K562 (cell line): ENCODE results near the gene NPY1R. TPM values are rescaled to one million over a fixed set of nuclear protein-coding genes. Genes with fewer than 3 reads are reported as not detected.
A peak's percentile ranks its signal among the peaks of the same experiment; 100 is the strongest.

Experiments used
- ATAC-seq: fragments of 200-7000 bp; cut with Tn5 transposase; 3 replicates; pipeline ENCODE4 v1.9.1; 2020; ENCODE audit warnings: moderate library complexity
- BruUV-seq: library from RNA; stranded (reverse); fragments of 400-500 nt; replicated peaks from 2 replicates; lab custom pipeline; 2021; lab: Mats Ljungman, UMichigan
- CTCF ChIA-PET: fragments of 300-600 bp; formaldehyde crosslinking; extraction: SDS; loops from one replicate; lab custom pipeline; 2021; ENCODE audit warnings: low intra/inter-chr PET ratio; lab: Yijun Ruan, JAX
- POLR2A ChIA-PET: fragments of 300-600, 350-650 bp; sonication (Branson Sonifier 250); formaldehyde crosslinking; extraction: SDS; loops from one replicate; lab custom pipeline; 2021; ENCODE audit warnings: antibody characterized with exemption, inconsistent platforms; lab: Yijun Ruan, JAX
- DNase-seq, 4 experiments: peaks; one replicate each; pipeline versions ENCODE4 v3.0.0 to v3.0.0-alpha.2; 2011 to 2018; ENCODE audit warnings: low spot score in 3 of 4, mixed read lengths in 3 of 4; ENCODE audit errors: extremely low read depth in 1 of 4
- FAIRE-seq: peaks from 2 replicates; lab custom pipeline; 2011; peaks lifted over from hg19 to GRCh38; lab: Jason Lieb, UNC
- H2AFZ ChIP-seq: 2 replicates; pipeline ENCODE4 v1.6.0; 2011; ENCODE audit warnings: low read depth, low read length, control low read depth, inconsistent platforms
- H3K27ac ChIP-seq: fragments of 200-600 bp; 3 replicates; pipeline ENCODE4 v1.8.0; 2011; ENCODE audit warnings: low read depth, mild to moderate bottlenecking, control low read depth, inconsistent platforms, low read length, moderate library complexity, mixed read lengths; ENCODE audit errors: extremely low read depth
- H3K27me3 ChIP-seq, 2 experiments: fragments of 300-600 bp in 1 of 2; 2 replicates in 1 of 2; 3 replicates in 1 of 2; pipeline versions ENCODE4 v1.6.0 to v1.8.0; 2011; ENCODE audit warnings: inconsistent platforms in 2 of 2, low read length in 2 of 2, mild to moderate bottlenecking in 1 of 2, mixed read lengths in 1 of 2, moderate library complexity in 1 of 2; ENCODE audit not compliant: control insufficient read depth in 2 of 2, insufficient read depth in 2 of 2
- H3K36me3 ChIP-seq: fragments of 300-600 bp; 3 replicates; pipeline ENCODE4 v1.8.0; 2011; ENCODE audit warnings: mild to moderate bottlenecking, low read length, inconsistent platforms; ENCODE audit not compliant: control insufficient read depth, insufficient read depth
- H3K4me1 ChIP-seq, 2 experiments: fragments of 200-600 bp in 1 of 2; replicated peaks in 1 of 2; 2 replicates in 1 of 2; 3 replicates in 1 of 2; pipeline versions ENCODE4 v1.5.1 to v1.8.0; 2011; ENCODE audit warnings: inconsistent platforms in 2 of 2, low read length in 2 of 2, mild to moderate bottlenecking in 1 of 2, mixed read lengths in 1 of 2, moderate library complexity in 1 of 2; ENCODE audit not compliant: control insufficient read depth in 2 of 2, insufficient read depth in 2 of 2
- H3K4me2 ChIP-seq: 2 replicates; pipeline ENCODE4 v1.6.1; 2011; ENCODE audit warnings: low read length, control low read depth, inconsistent platforms, mixed read lengths; ENCODE audit not compliant: insufficient read depth
- H3K4me3 ChIP-seq: fragments of 200-600 bp; sonication (generic), shearing (Covaris generic); 2 replicates; pipeline ENCODE4 v1.5.1; 2016; ENCODE audit warnings: control low read depth, inconsistent platforms
- H3K79me2 ChIP-seq: fragments of 200-600 bp; 3 replicates; pipeline ENCODE4 v1.8.0; 2011; ENCODE audit warnings: low read length, inconsistent platforms; ENCODE audit not compliant: control insufficient read depth, insufficient read depth
- H3K9ac ChIP-seq, 2 experiments: 2 replicates each; pipeline versions ENCODE4 v1.6.0 to v1.6.1; 2011; ENCODE audit warnings: low read depth in 2 of 2, low read length in 2 of 2, control low read depth in 1 of 2, inconsistent platforms in 1 of 2, mild to moderate bottlenecking in 1 of 2, mixed read lengths in 1 of 2; ENCODE audit not compliant: insufficient read depth in 1 of 2
- H3K9me1 ChIP-seq: one replicate; pipeline ENCODE4 v1.6.0; 2011; ENCODE audit warnings: inconsistent platforms, mild to moderate bottlenecking, low read length, moderate library complexity; ENCODE audit not compliant: control insufficient read depth, insufficient read depth
- H3K9me3 ChIP-seq: replicated peaks from 2 replicates; pipeline ENCODE4 v1.5.1; 2011; ENCODE audit warnings: low read depth, low read length, inconsistent platforms; ENCODE audit not compliant: control insufficient read depth, insufficient read depth
- H4K20me1 ChIP-seq: replicated peaks from 2 replicates; pipeline ENCODE4 v1.6.1; 2011; ENCODE audit warnings: low read length, inconsistent platforms, mixed read lengths; ENCODE audit not compliant: control insufficient read depth, insufficient read depth
- ARID1B ChIP-seq: fragments of 450-650 bp; IDR thresholded peaks from 2 replicates; pipeline ENCODE4 v1.6.1; 2016; ENCODE audit warnings: antibody characterized with exemption, mild to moderate bottlenecking, inconsistent platforms
- BHLHE40 ChIP-seq: IDR thresholded peaks from 2 replicates; pipeline ENCODE4 v1.6.1; 2011; ENCODE audit warnings: low read length, improper control_type of control experiment
- CBFA2T2 ChIP-seq: fragments of 450-650 bp; conservative IDR thresholded peaks from 2 replicates; pipeline ENCODE4 v1.6.1; 2017; ENCODE audit warnings: mild to moderate bottlenecking
- CBFA2T3 ChIP-seq: fragments of 450-650 bp; IDR thresholded peaks from 2 replicates; pipeline ENCODE4 v1.6.1; 2017
- CBFB ChIP-seq: sonication (generic); formaldehyde crosslinking; IDR thresholded peaks from 2 replicates; pipeline ENCODE4 v1.4.0; 2020; ENCODE audit warnings: mild to moderate bottlenecking, missing genetic modification reagents
- CBX1 ChIP-seq: sonication (generic); IDR thresholded peaks from 2 replicates; pipeline ENCODE4 v1.6.1; 2016; ENCODE audit warnings: antibody characterized with exemption, low read depth, mild to moderate bottlenecking
- DNMT1 ChIP-seq: fragments of 450-650 bp; IDR thresholded peaks from 2 replicates; pipeline ENCODE4 v1.6.1; 2016; ENCODE audit warnings: antibody characterized with exemption, mild to moderate bottlenecking
- EZH2 ChIP-seq: IDR thresholded peaks from 2 replicates; pipeline ENCODE4 v1.6.1; 2012; ENCODE audit warnings: low read depth, mild to moderate bottlenecking, inconsistent platforms, low read length, borderline replicate concordance
- HDAC1 ChIP-seq, 2 experiments: fragments of 450-650 bp; IDR thresholded peaks; 2 replicates each; pipeline ENCODE4 v1.6.1; 2016 to 2017; ENCODE audit warnings: inconsistent platforms in 1 of 2, mild to moderate bottlenecking in 1 of 2, moderate library complexity in 1 of 2
- LCOR ChIP-seq: sonication (generic); formaldehyde crosslinking; IDR thresholded peaks from 2 replicates; pipeline ENCODE4 v1.8.0; 2022; ENCODE audit warnings: mild to moderate bottlenecking, missing genetic modification reagents
- MTA2 ChIP-seq: fragments of 450-650 bp; IDR thresholded peaks from 2 replicates; pipeline ENCODE4 v1.6.1; 2016; ENCODE audit warnings: low read depth
- MTF1 ChIP-seq: fragments of 250-450 bp; sonication (Bioruptor Pico); IDR thresholded peaks from 2 replicates; pipeline ENCODE4 v1.9.0; 2021; ENCODE audit warnings: moderate library complexity, mild to moderate bottlenecking, inconsistent platforms, borderline replicate concordance
- NFIC ChIP-seq: fragments of 450-650 bp; IDR thresholded peaks from 2 replicates; pipeline ENCODE4 v1.6.1; 2017; ENCODE audit warnings: mild to moderate bottlenecking, inconsistent platforms
- OTX1 ChIP-seq: fragments of 450-650 bp; formaldehyde crosslinking; IDR thresholded peaks from 2 replicates; pipeline ENCODE4 v1.4.0; 2022; ENCODE audit warnings: mild to moderate bottlenecking
- SMARCA4 ChIP-seq: fragments of 450-650 bp; IDR thresholded peaks from 2 replicates; pipeline ENCODE4 v1.6.1; 2016
- TAL1 ChIP-seq: fragments of 450-650 bp; IDR thresholded peaks from 2 replicates; pipeline ENCODE4 v1.6.1; 2016; ENCODE audit warnings: mild to moderate bottlenecking
- TCF3 ChIP-seq: sonication (generic); formaldehyde crosslinking; IDR thresholded peaks from 2 replicates; pipeline ENCODE4 v1.4.0; 2020; ENCODE audit warnings: mild to moderate bottlenecking, missing genetic modification reagents
- TEAD2 ChIP-seq: fragments of 450-650 bp; IDR thresholded peaks from 2 replicates; pipeline ENCODE4 v1.6.1; 2016; ENCODE audit warnings: missing genetic modification characterization, control low read depth, missing compliant biosample characterization
- TEAD4 ChIP-seq, 2 experiments: sonication (generic) in 1 of 2; formaldehyde crosslinking in 1 of 2; IDR thresholded peaks; 2 replicates each; pipeline versions ENCODE4 v1.6.1 to v1.8.0; 2012 to 2022; ENCODE audit warnings: borderline replicate concordance in 1 of 2, inconsistent platforms in 1 of 2, low read length in 1 of 2, mild to moderate bottlenecking in 1 of 2, missing genetic modification reagents in 1 of 2
- XRCC3 ChIP-seq: fragments of 450-650 bp; IDR thresholded peaks from 2 replicates; pipeline ENCODE4 v1.6.1; 2017; ENCODE audit warnings: mild to moderate bottlenecking, moderate library complexity
- ZBTB8A ChIP-seq: fragments of 450-650 bp; IDR thresholded peaks from 2 replicates; pipeline ENCODE4 v1.6.1; 2018; ENCODE audit warnings: mild to moderate bottlenecking, moderate library complexity; ENCODE audit not compliant: partially characterized antibody
- ZNF445 ChIP-seq: fragments of 250-450 bp; sonication (Bioruptor Pico); IDR thresholded peaks from 2 replicates; pipeline ENCODE4 v1.4.0; 2020; ENCODE audit warnings: low read depth, mild to moderate bottlenecking, moderate library complexity
- ZNF695 ChIP-seq: fragments of 450-650 bp; formaldehyde crosslinking; IDR thresholded peaks from 2 replicates; pipeline ENCODE4 v1.4.0; 2020; ENCODE audit warnings: mild to moderate bottlenecking, moderate library complexity
- WGBS: fragments of 100-300 bp; shearing (Covaris generic); methylation state at CpG from one replicate; pipeline ENCODE4 v1.1.6; 2016; ENCODE audit warnings: low coverage, mixed read lengths; ENCODE audit not compliant: insufficient coverage; ENCODE audit errors: missing lambda C conversion rate; 5-methylcytosine and 5-hydroxymethylcytosine counted together
- in situ Hi-C: fragments of 300-500 bp; cut with MboI; formaldehyde crosslinking; loops from 4 replicates; pipeline ENCODE4 v1.15.0; 2018; ENCODE audit warnings: inconsistent platforms, mixed read lengths
- intact Hi-C: fragments of 100-400 bp; cut with micrococcal nuclease; formaldehyde crosslinking; loops from 2 replicates; pipeline ENCODE4 v1.14.2; 2022
- polyA plus RNA-seq, 8 experiments: library from polyadenylated mRNA; depleted of rRNA in 4 of 8; stranded (reverse) in 5 of 8; unstranded in 3 of 8; fragments of >200 nt; fragmentation: Nextera tagmentation in 2 of 8; fragmentation: Illumina TruSeq in 1 of 8; extraction: Ambion mirVana in 2 of 8; extraction: Trizol in 1 of 8; gene quantifications; 2 replicates each; pipeline versions ENCODE4 v1.2.1 to v1.2.3, GENCODE V29; 2011 to 2014; ENCODE audit warnings: inconsistent platforms in 1 of 8, missing spikeins in 1 of 8
- total RNA-seq, 7 experiments: library from RNA; depleted of rRNA in 6 of 7; stranded (reverse); fragments of >200 nt in 6 of 7; fragmentation: Illumina TruSeq in 2 of 7; extraction: Trizol in 2 of 7; gene quantifications; 2 replicates each; pipeline versions ENCODE4 v1.2.1 to v1.2.3, GENCODE V29; 2011 to 2021; ENCODE audit warnings: low replicate concordance in 1 of 7
- TF ChIP-seq, protein P1 (sequence below): sonication (generic); formaldehyde crosslinking; IDR thresholded peaks from 2 replicates; pipeline ENCODE4 v1.9.0; 2022; ENCODE audit warnings: mild to moderate bottlenecking, missing genetic modification reagents
- TF ChIP-seq, protein P2 (sequence below): fragments of 250-450 bp; sonication (Bioruptor Pico); IDR thresholded peaks from 2 replicates; pipeline ENCODE4 v1.5.0; 2021

NPY1R gene
- total and polyA plus RNA-seq, 9 of the 15 experiments (the other 6 are each of a cell fraction or from before 2014, with no cell fraction given), result 0.04 to 0.18 (median 0.12) TPM; not detected in 5

DNA sequence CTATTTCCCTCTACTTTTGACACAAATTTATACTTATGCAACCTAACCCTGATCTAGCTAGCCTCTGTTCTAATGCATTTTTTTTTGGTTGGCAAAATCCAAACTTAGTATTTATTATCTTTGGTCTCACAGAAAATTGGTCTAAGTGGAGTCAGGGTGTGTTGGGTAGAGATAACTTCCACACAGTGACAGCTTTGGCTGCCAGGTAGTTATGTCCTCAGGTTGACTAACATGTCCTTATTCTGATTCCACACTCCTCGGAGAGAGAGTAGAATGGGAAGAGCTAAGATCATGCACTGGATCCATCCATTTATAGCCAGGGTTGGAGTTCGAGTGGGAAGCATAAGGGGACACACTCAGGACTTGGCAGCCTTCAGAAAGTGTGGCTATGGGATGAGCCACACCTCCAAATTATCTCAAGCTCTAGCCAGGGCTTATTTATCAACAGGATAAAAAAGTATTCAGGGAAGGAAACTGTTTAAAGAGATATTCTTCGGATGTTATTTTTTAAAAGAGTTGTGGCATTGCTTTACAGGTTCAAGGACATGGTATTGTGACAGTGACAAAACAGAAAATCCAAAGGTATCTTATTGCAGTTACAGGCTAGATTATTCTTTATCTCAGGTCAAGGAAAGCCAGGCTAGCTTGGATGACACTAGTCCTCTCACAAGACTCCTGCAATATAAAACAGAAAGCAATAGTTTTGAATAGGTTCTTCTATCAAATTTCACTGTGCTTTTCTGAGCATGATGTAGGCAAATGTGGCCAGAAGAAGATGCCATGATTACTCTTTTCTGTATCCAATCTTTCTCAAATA is 51.5 kb downstream of the NPY1R start:
- H2AFZ ChIP-seq, result no peak overlapping the region
- in situ Hi-C loops, result no loop called here
- H3K4me2 ChIP-seq, result peak overlapping the region; percentile 33
- H3K9me1 ChIP-seq, result no peaks in the 10 kb centered on the region
- H3K4me3 ChIP-seq, result no peak overlapping the region
- peaks cover 0 to 6% of the 10 kb centered on the region in 2 experiments; a peak in 3 of 5 replicates for H3K4me1 ChIP-seq
- 0% methylated on average over 3 of the region's 3 CpGs for WGBS
- no peak overlapping the region; the same call in 2 of the 3 replicates for H3K27ac ChIP-seq
- intact Hi-C loops, result no loop called here
- no peaks in the 10 kb centered on the region for H4K20me1 ChIP-seq
- H3K9me3 ChIP-seq, result no peaks in the 10 kb centered on the region
- FAIRE-seq (peak; percentile 78), ATAC-seq (peak; percentile 88), DNase-seq (peak in 2 of 4 experiments; percentile 43 to 51)
- H3K79me2 ChIP-seq, result no peaks in the 10 kb centered on the region
- CTCF ChIA-PET, result no interaction called here
- POLR2A ChIA-PET, result interaction anchor here (0.6 kb wide), 1 partner anchor 94 kb away, joined by 3 read pairs; no protein-coding TSS in a partner anchor
- no peaks in the 10 kb centered on the region for H3K27me3 ChIP-seq
- no TSS peak for BruUV-seq
- H3K9ac ChIP-seq, result no peak overlapping the region
- no peaks in the 10 kb centered on the region for H3K36me3 ChIP-seq
- TF ChIP-seq CBFA2T3 (peak; percentile 78), SMARCA4 (0 out of 2 replicates have a peak, but pooled peaks have one; percentile 25), XRCC3 (no peak), TCF3 (CRISPR knock-in tag) (peak; percentile 64), MTF1 (CRISPR knock-in tag) (no peak), TEAD2 (tag) (no peak), ARID1B (peak; percentile 75), OTX1 (CRISPR knock-in tag) (no peak), ZNF695 (CRISPR knock-in tag) (no peak), LCOR (CRISPR knock-in tag) (no peak), NFIC (peak; percentile 9; the same call in 1 of the 2 replicates), DNMT1 (no peak), ZBTB8A (no peak), ZNF445 (CRISPR knock-in tag) (no peak), MTA2 (0 out of 2 replicates have a peak, but pooled peaks have one; percentile 8), TEAD4 (IDR thresholded peaks at IDR 0.05; ENCODE audit: low read length) (peak; percentile 70), TEAD4 (CRISPR knock-in tag; IDR thresholded peaks at IDR 0.05; ENCODE audit: borderline replicate concordance) (no peak), CBFA2T2 (peak; percentile 65; the same call in 1 of the 2 replicates), HDAC1 (IDR thresholded peaks at IDR 0.05) (peak in 1 of 2 experiments; percentile 21; a peak in 1 of 4 replicates), EZH2 (no peak), TAL1 (peak; percentile 74), BHLHE40 (no peak), CBX1 (no peak), CBFB (CRISPR knock-in tag) (no peak)
- TF ChIP-seq, protein P1, sequence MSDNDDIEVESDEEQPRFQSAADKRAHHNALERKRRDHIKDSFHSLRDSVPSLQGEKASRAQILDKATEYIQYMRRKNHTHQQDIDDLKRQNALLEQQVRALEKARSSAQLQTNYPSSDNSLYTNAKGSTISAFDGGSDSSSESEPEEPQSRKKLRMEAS (CRISPR knock-in tag), result no peak
- TF ChIP-seq, protein P2, sequence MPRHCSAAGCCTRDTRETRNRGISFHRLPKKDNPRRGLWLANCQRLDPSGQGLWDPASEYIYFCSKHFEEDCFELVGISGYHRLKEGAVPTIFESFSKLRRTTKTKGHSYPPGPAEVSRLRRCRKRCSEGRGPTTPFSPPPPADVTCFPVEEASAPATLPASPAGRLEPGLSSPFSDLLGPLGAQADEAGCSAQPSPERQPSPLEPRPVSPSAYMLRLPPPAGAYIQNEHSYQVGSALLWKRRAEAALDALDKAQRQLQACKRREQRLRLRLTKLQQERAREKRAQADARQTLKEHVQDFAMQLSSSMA (CRISPR knock-in tag), result no peak
